GM10248 (cell line): ENCODE measurements around the gene TRPC4AP.

ENCODE experiments used
- CTCF ChIA-PET: fragments of 300-600 bp; sonication (Branson Sonifier 250); formaldehyde crosslinking; extraction: SDS; loops from one replicate; lab custom pipeline; 2021; ENCODE audit warnings: antibody characterized with exemption; lab: Yijun Ruan, JAX
- POLR2A ChIA-PET: fragments of 350-650 bp; sonication (Branson Sonifier 250); formaldehyde crosslinking; extraction: SDS; loops from one replicate; lab custom pipeline; 2020; ENCODE audit warnings: antibody characterized with exemption; lab: Yijun Ruan, JAX
- DNase-seq: peaks from one replicate; pipeline ENCODE4 v3.0.0; 2012; ENCODE audit errors: extremely low spot score
- CTCF ChIP-seq: IDR thresholded peaks from 2 replicates; pipeline ENCODE4 v1.5.1; 2012; ENCODE audit warnings: mild to moderate bottlenecking, low read depth; ENCODE audit errors: extremely low read depth, missing control alignments, control extremely low read depth

Gene TRPC4AP

GRCh38 chr20:35001596-35002362 lies 90.8 kb downstream of the TRPC4AP start:
- ChIA-PET POLR2A (interaction anchor here (0.6 kb wide), 1 partner anchor 263 kb away, joined by 6 read pairs; no protein-coding TSS in a partner anchor), CTCF (interaction anchor here (0.7 to 2.3 kb wide), 8 partner anchors 9 to 166 kb away, joined by 3 to 16 read pairs (median 4); partner anchors contain the start of gene GGT7)
- no peak for DNase-seq
- TF ChIP-seq CTCF = peak; percentile 24

- TF ChIP-seq CTCF = no peak
- POLR2A ChIA-PET = interaction anchor here (0.6 kb wide), 1 partner anchor 264 kb away, joined by 6 read pairs; no protein-coding TSS in a partner anchor
- no peak for DNase-seq
- CTCF ChIA-PET = interaction anchor here (0.9 to 2.3 kb wide), 6 partner anchors 9 to 165 kb away, joined by 3 to 16 read pairs (median 4); partner anchors contain the start of gene GGT7
These were observed 91.5 kb downstream of the TRPC4AP start for GRCh38 chr20:35000922-35001595.

GRCh38 chr20:35000311-35000921 lies 92.2 kb downstream of the TRPC4AP start:
- DNase-seq = no peak
- no peak for TF ChIP-seq CTCF
- POLR2A ChIA-PET = no interaction called here
- CTCF ChIA-PET = interaction anchor here (1.2 to 2.3 kb wide), 3 partner anchors 10 to 126 kb away, joined by 3 to 16 read pairs (median 4); partner anchors contain the start of gene GGT7

- ChIA-PET POLR2A (no interaction called here), CTCF (interaction anchor here (2.3 kb wide), 1 partner anchor 126 kb away, joined by 16 read pairs; the partner anchor contains the start of gene GGT7)
- TF ChIP-seq CTCF = no peak
- DNase-seq = no peak
These were observed 92.8 kb downstream of the TRPC4AP start for GRCh38 chr20:34999782-35000181.

GRCh38 chr20:34999021-34999451 lies 93.6 kb downstream of the TRPC4AP start:
- no peak for TF ChIP-seq CTCF
- CTCF ChIA-PET = no interaction called here

GRCh38 chr20:34998331-34998950 lies 94.2 kb downstream of the TRPC4AP start:
- no peak for DNase-seq
- POLR2A ChIA-PET = no interaction called here
- CTCF ChIA-PET = interaction anchor here (1.3 kb wide), 1 partner anchor 125 kb away, joined by 3 read pairs; the partner anchor contains the start of gene GGT7
- TF ChIP-seq CTCF = no peak

More at GRCh38 chr20:34999021-34999451, 93.6 kb downstream of the TRPC4AP start:
- POLR2A ChIA-PET = no interaction called here
- DNase-seq = no peak
